Liver (tissue), 9 donors: ENCODE data around the gene ACACA. TPM values are rescaled to one million over a fixed set of nuclear protein-coding genes. Genes with fewer than 3 reads are reported as not detected.

Source experiments
- DNase-seq: peaks from one replicate; pipeline ENCODE4 v3.0.0-alpha.2; 2017; ENCODE audit warnings: low spot score
- H3K27ac ChIP-seq, 2 donors: one replicate each; pipeline ENCODE4 v1.7.0; 2013; ENCODE audit warnings: inconsistent platforms in 2 of 2, low read length in 2 of 2, control low read depth in 1 of 2, low read depth in 1 of 2, mild to moderate bottlenecking in 1 of 2
- H3K27me3 ChIP-seq, 4 donors: one replicate each; pipeline versions ENCODE4 v1.6.1 to v1.7.0; 2013; ENCODE audit warnings: low read length in 3 of 4, inconsistent platforms in 1 of 4, mild to moderate bottlenecking in 1 of 4, moderate library complexity in 1 of 4; ENCODE audit not compliant: control insufficient read depth in 4 of 4, insufficient read depth in 4 of 4
- H3K36me3 ChIP-seq, 4 donors: one replicate each; pipeline versions ENCODE4 v1.6.1 to v1.7.0; 2013; ENCODE audit warnings: low read length in 3 of 4, mild to moderate bottlenecking in 3 of 4, low read depth in 1 of 4, moderate library complexity in 1 of 4; ENCODE audit not compliant: control insufficient read depth in 4 of 4, insufficient read depth in 3 of 4
- H3K4me1 ChIP-seq, 4 donors: one replicate each; pipeline versions ENCODE4 v1.6.1 to v1.7.0; 2013; ENCODE audit warnings: low read length in 3 of 4, mild to moderate bottlenecking in 3 of 4, moderate library complexity in 1 of 4; ENCODE audit not compliant: control insufficient read depth in 4 of 4, insufficient read depth in 4 of 4
- H3K4me3 ChIP-seq, 3 donors: one replicate each; pipeline versions ENCODE4 v1.6.1 to v1.7.0; 2013; ENCODE audit warnings: low read length in 3 of 3, control low read depth in 1 of 3, low read depth in 1 of 3, mild to moderate bottlenecking in 1 of 3
- H3K9ac ChIP-seq, 2 donors: one replicate each; pipeline ENCODE4 v1.7.0; 2013; ENCODE audit warnings: low read length in 2 of 2, mild to moderate bottlenecking in 2 of 2, moderate library complexity in 2 of 2, control low read depth in 1 of 2, low read depth in 1 of 2
- H3K9me3 ChIP-seq, 4 donors: one replicate each; pipeline versions ENCODE4 v1.6.1 to v1.7.0; 2013; ENCODE audit warnings: low read length in 3 of 4; ENCODE audit not compliant: control insufficient read depth in 4 of 4
- CTCF ChIP-seq: fragments of 150-350 bp; IDR thresholded peaks from 2 replicates; pipeline ENCODE4 v1.5.1; 2017; ENCODE audit warnings: improper control_type of control experiment, low read depth, low read length; ENCODE audit not compliant: missing input control
- EGR1 ChIP-seq, 2 donors: IDR thresholded peaks; 2 replicates each; pipeline ENCODE4 v1.6.1; 2016 to 2018; ENCODE audit warnings: antibody characterized with exemption in 2 of 2, low read depth in 2 of 2
- FOXA2 ChIP-seq: IDR thresholded peaks from 2 replicates; pipeline ENCODE4 v1.6.1; 2016; ENCODE audit warnings: antibody characterized with exemption
- GABPA ChIP-seq, 2 donors: IDR thresholded peaks in 1 of 2; conservative IDR thresholded peaks in 1 of 2; 2 replicates each; pipeline ENCODE4 v1.6.1; 2016; ENCODE audit warnings: antibody characterized with exemption in 2 of 2, mild to moderate bottlenecking in 1 of 2, moderate library complexity in 1 of 2
- HNF4G ChIP-seq: IDR thresholded peaks from 2 replicates; pipeline ENCODE4 v1.6.1; 2016; ENCODE audit warnings: antibody characterized with exemption
- NR2F2 ChIP-seq: IDR thresholded peaks from 2 replicates; pipeline ENCODE4 v1.6.1; 2016; ENCODE audit warnings: antibody characterized with exemption
- RAD21 ChIP-seq, 2 donors: IDR thresholded peaks; 2 replicates each; pipeline ENCODE4 v1.6.1; 2016; ENCODE audit warnings: antibody characterized with exemption in 2 of 2, mild to moderate bottlenecking in 2 of 2
- REST ChIP-seq: IDR thresholded peaks from 2 replicates; pipeline ENCODE4 v1.6.1; 2016; ENCODE audit warnings: antibody characterized with exemption, mild to moderate bottlenecking
- SP1 ChIP-seq: IDR thresholded peaks from 2 replicates; pipeline ENCODE4 v1.6.1; 2018; ENCODE audit warnings: antibody characterized with exemption, mild to moderate bottlenecking
- TAF1 ChIP-seq: conservative IDR thresholded peaks from 2 replicates; pipeline ENCODE4 v1.6.1; 2016; ENCODE audit warnings: antibody characterized with exemption, mild to moderate bottlenecking
- ZBTB33 ChIP-seq: IDR thresholded peaks from 2 replicates; pipeline ENCODE4 v1.6.1; 2016; ENCODE audit warnings: antibody characterized with exemption
- WGBS: extraction: QIAGEN DNeasy Blood & Tissue Kit; methylation state at CpG from one replicate; pipeline ENCODE4 v1.1.7; 2013; 5-methylcytosine and 5-hydroxymethylcytosine counted together
- polyA plus RNA-seq, 2 donors: library from polyadenylated mRNA; stranded (reverse) in 1 of 2; unstranded in 1 of 2; fragments of 200-250 nt in 1 of 2; fragments of >200 nt in 1 of 2; fragmentation: Nextera tagmentation in 1 of 2; extraction: Ambion mirVana in 1 of 2; gene quantifications; one replicate each; pipeline versions ENCODE4 v1.2.1 to v1.2.3, GENCODE V29; 2013 to 2015
- total RNA-seq, 2 donors: library from RNA; depleted of rRNA; stranded (reverse); fragments of >200 nt; gene quantifications; one replicate each; pipeline ENCODE4 v1.2.3, GENCODE V29; 2014
- TF ChIP-seq, protein P1 (sequence below): IDR thresholded peaks from 2 replicates; pipeline ENCODE4 v1.6.1; 2016; ENCODE audit warnings: antibody characterized with exemption
- donor health status: healthy.
- donor health status: healthy.
- donor health status: healthy.
- donor health status: healthy.
- donor health status: healthy.

Gene ACACA
- total and polyA plus RNA-seq, 4 donors = 14.8 to 49.5 (median 31.2) TPM

DNA sequence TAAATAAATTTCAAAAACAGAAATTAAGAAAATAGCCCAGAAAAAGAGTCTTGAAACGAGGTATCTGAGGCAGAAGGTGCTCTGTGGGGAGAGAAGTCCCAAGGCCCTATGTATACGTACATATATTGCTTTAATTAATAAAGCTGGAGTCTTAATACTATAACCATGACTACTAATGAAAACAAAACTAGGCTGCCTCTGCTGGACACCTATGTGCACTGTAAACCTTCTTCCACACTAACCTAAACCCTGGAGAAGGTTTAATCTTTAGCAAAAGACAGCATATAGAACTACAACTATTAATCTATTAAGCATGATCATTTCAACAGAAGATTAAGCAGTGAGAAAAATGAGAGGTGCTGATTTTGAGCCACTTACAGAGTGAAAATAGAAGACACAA, 184.8 kb downstream of the ACACA start:
- no peak for TF ChIP-seq FOXA2
- TF ChIP-seq EGR1 (IDR thresholded peaks at IDR 0.05; ENCODE audit: low read depth in 2 of 2) = no peak
- no peak for TF ChIP-seq ZBTB33
- no peak for TF ChIP-seq TAF1
- TF ChIP-seq GABPA (IDR thresholded peaks at IDR 0.05 in 1 of 2, conservative IDR thresholded peaks at IDR 0.05 in 1 of 2) = no peak
- no peaks in the 10 kb centered on the region for H3K9me3 ChIP-seq

GRCh38 chr17:37220607-37220953, 186.1 kb downstream of the ACACA start:
- 62% methylated on average over 1 of the region's 1 CpG for WGBS
- TF ChIP-seq EGR1 (IDR thresholded peaks at IDR 0.05; ENCODE audit: low read depth in 2 of 2) = no peak
- no peak for TF ChIP-seq HNF4G
- TF ChIP-seq NR2F2 = no peak
- peak; percentile 20 for TF ChIP-seq CTCF
- TF ChIP-seq RAD21 (IDR thresholded peaks at IDR 0.05) = peak; percentile 50 to 61
- no peak for TF ChIP-seq GABPA (IDR thresholded peaks at IDR 0.05 in 1 of 2, conservative IDR thresholded peaks at IDR 0.05 in 1 of 2)
- no peak overlapping the region for H3K9ac ChIP-seq
- no peak overlapping the region for H3K27ac ChIP-seq
- H3K9me3 ChIP-seq = no peaks in the 10 kb centered on the region
- no peak overlapping the region for H3K4me3 ChIP-seq
- H3K4me1 ChIP-seq = peaks cover 0 to 10% (median 3%) of the 10 kb centered on the region in 4 donors
- peaks cover 1 to 34% (median 20%) of the 10 kb centered on the region in 4 donors for H3K36me3 ChIP-seq
- no peak for DNase-seq
- H3K27me3 ChIP-seq = no peaks in the 10 kb centered on the region

More for the DNA sequence above, 184.8 kb downstream of the ACACA start:
- Histone ChIP-seq H3K9ac (no peak overlapping the region), H3K27me3 (no peaks in the 10 kb centered on the region), H3K4me1 (peaks cover 0 to 10% (median 3%) of the 10 kb centered on the region in 4 donors), H3K36me3 (peaks cover 2 to 39% (median 25%) of the 10 kb centered on the region in 4 donors), H3K27ac (no peak overlapping the region), H3K4me3 (no peak overlapping the region)
- WGBS = 94% methylated on average over 2 of the region's 2 CpGs
- DNase-seq = no peak

GRCh38 chr17:37219876-37220606, 186.6 kb downstream of the ACACA start:
- peaks cover 0 to 10% (median 3%) of the 10 kb centered on the region in 4 donors for H3K4me1 ChIP-seq
- DNase-seq = no peak
- H3K36me3 ChIP-seq = peaks cover 0 to 30% (median 16%) of the 10 kb centered on the region in 4 donors
- WGBS = 94% methylated on average over 5 of the region's 5 CpGs
- H3K9ac ChIP-seq = no peak overlapping the region
- H3K4me3 ChIP-seq = no peak overlapping the region
- no peaks in the 10 kb centered on the region for H3K9me3 ChIP-seq
- no peak overlapping the region for H3K27ac ChIP-seq
- no peaks in the 10 kb centered on the region for H3K27me3 ChIP-seq
- no peak for TF ChIP-seq TAF1
- no peak for TF ChIP-seq CTCF
- TF ChIP-seq ZBTB33 = no peak
- TF ChIP-seq, protein P1, sequence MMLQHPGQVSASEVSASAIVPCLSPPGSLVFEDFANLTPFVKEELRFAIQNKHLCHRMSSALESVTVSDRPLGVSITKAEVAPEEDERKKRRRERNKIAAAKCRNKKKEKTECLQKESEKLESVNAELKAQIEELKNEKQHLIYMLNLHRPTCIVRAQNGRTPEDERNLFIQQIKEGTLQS = no peak
- no peak for TF ChIP-seq NR2F2
- no peak for TF ChIP-seq SP1
- no peak for TF ChIP-seq GABPA (IDR thresholded peaks at IDR 0.05 in 1 of 2, conservative IDR thresholded peaks at IDR 0.05 in 1 of 2)
- no peak for TF ChIP-seq RAD21 (IDR thresholded peaks at IDR 0.05)
- no peak for TF ChIP-seq HNF4G
- no peak for TF ChIP-seq REST
